ENCODE results near the gene CORO1A.
A peak's percentile ranks its signal among the peaks of the same experiment; 100 is the strongest.
"Not testable (repeated sequence)": the region's sequence is repeated elsewhere in the genome, so short reads cannot be mapped to it uniquely, and the experiment has no call there.

Gene CORO1A

GRCh38 chr16:30173054-30173453 is 10.3 kb upstream of the CORO1A start:
- DNase-seq: no peak

- DNase-seq: not testable (repeated sequence)
Measured at GRCh38 chr16:30176876-30177275, 6.5 kb upstream of the CORO1A start.

GRCh38 chr16:30179195-30179594 is 4.2 kb upstream of the CORO1A start:
- DNase-seq: no peak

GRCh38 chr16:30179931-30180330 is 3.5 kb upstream of the CORO1A start:
- no peak for DNase-seq

- no peak for DNase-seq
Measured at GRCh38 chr16:30180741-30181140, 2.7 kb upstream of the CORO1A start.

GRCh38 chr16:30184096-30184890 is 891 bp downstream of the CORO1A start:
- DNase-seq: no peak

- no peak for DNase-seq
Measured at GRCh38 chr16:30184891-30185682, 1.7 kb downstream of the CORO1A start.

GRCh38 chr16:30185683-30186421 is 2.5 kb downstream of the CORO1A start:
- DNase-seq: no peak

- DNase-seq: no peak
Measured at GRCh38 chr16:30186444-30186781, 3.0 kb downstream of the CORO1A start.

GRCh38 chr16:30186782-30187555 is 3.6 kb downstream of the CORO1A start:
- peak; percentile 72 for DNase-seq

- no peak for DNase-seq
Measured at GRCh38 chr16:30187556-30187865, 4.1 kb downstream of the CORO1A start.

GRCh38 chr16:30187971-30188561 is 4.7 kb downstream of the CORO1A start:
- DNase-seq: no peak

GRCh38 chr16:30191158-30191557 is 7.8 kb downstream of the CORO1A start:
- DNase-seq: not testable (repeated sequence)

- not testable (repeated sequence) for DNase-seq
Measured at GRCh38 chr16:30193098-30193497, 9.7 kb downstream of the CORO1A start.

GRCh38 chr16:30193615-30194014 is 10.2 kb downstream of the CORO1A start, which contains the start of the genes BOLA2B and SLX1A:
TSS of gene BOLA2B (minus strand) at chr16:30193666. CDS start at chr16:30193595, 71 bp downstream.
TSS of gene SLX1A (plus strand) at chr16:30193875. CDS start at chr16:30194085, 210 bp downstream.
- not testable (repeated sequence) for DNase-seq

- not testable (repeated sequence) for DNase-seq
Measured at GRCh38 chr16:30194172-30194925, 10.9 kb downstream of the CORO1A start.

- not testable (repeated sequence) for DNase-seq
Measured at GRCh38 chr16:30197001-30197400, 13.6 kb downstream of the CORO1A start.

GRCh38 chr16:30199049-30199448 is 15.6 kb downstream of the CORO1A start, which contains the start of gene SULT1A3:
TSS of gene SULT1A3 (plus strand) at chr16:30199255. CDS start at chr16:30200729, 1,474 bp downstream.
- DNase-seq: not testable (repeated sequence)

- DNase-seq: not testable (repeated sequence)
Measured at GRCh38 chr16:30199608-30200343, 16.4 kb downstream of the CORO1A start.

GRCh38 chr16:30205541-30206236 is 22.3 kb downstream of the CORO1A start:
- DNase-seq: not testable (repeated sequence)
